HG03095 (cell line): ENCODE data around the gene SYNGAP1.

Experiments used
- ATAC-seq: cut with Tn5 transposase; IDR thresholded peaks from one replicate; pipeline ENCODE4 v1.9.1; 2021; ENCODE audit warnings: moderate library complexity; ENCODE audit not compliant: unreplicated experiment

Gene SYNGAP1

GRCh38 chr6:33420491-33421343, 852 bp downstream of the SYNGAP1 start:
- ATAC-seq: no peak

- ATAC-seq: no peak
These were observed 1.4 kb downstream of the SYNGAP1 start for GRCh38 chr6:33421344-33421643.

GRCh38 chr6:33423777-33424176, 3.9 kb downstream of the SYNGAP1 start:
- no peak for ATAC-seq

GRCh38 chr6:33424855-33425667, 5.2 kb downstream of the SYNGAP1 start:
- no peak for ATAC-seq

- no peak for ATAC-seq
These were observed 6.1 kb downstream of the SYNGAP1 start for GRCh38 chr6:33425668-33426577.

GRCh38 chr6:33426590-33427511, 7.0 kb downstream of the SYNGAP1 start:
- ATAC-seq: no peak

- no peak for ATAC-seq
These were observed 7.8 kb downstream of the SYNGAP1 start for GRCh38 chr6:33427585-33428223.

GRCh38 chr6:33428224-33428965, 8.5 kb downstream of the SYNGAP1 start:
- ATAC-seq: no peak

- no peak for ATAC-seq
These were observed 9.3 kb downstream of the SYNGAP1 start for GRCh38 chr6:33428966-33429749.

- no peak for ATAC-seq
These were observed 9.8 kb downstream of the SYNGAP1 start for GRCh38 chr6:33429750-33430052.

- no peak for ATAC-seq
These were observed 10.5 kb downstream of the SYNGAP1 start for GRCh38 chr6:33430334-33430733.

GRCh38 chr6:33430991-33431879, 11.4 kb downstream of the SYNGAP1 start:
- no peak for ATAC-seq

- ATAC-seq: no peak
These were observed 12.1 kb downstream of the SYNGAP1 start for GRCh38 chr6:33431880-33432541.

GRCh38 chr6:33432546-33432945, 12.7 kb downstream of the SYNGAP1 start:
- ATAC-seq: no peak

- no peak for ATAC-seq
These were observed 13.2 kb downstream of the SYNGAP1 start for GRCh38 chr6:33433001-33433543.

- ATAC-seq: no peak
These were observed 13.8 kb downstream of the SYNGAP1 start for GRCh38 chr6:33433544-33434191.
